IMR-90 (cell line): Measurements from ENCODE around the gene TSPAN3. TPM values are rescaled to one million over a fixed set of nuclear protein-coding genes. Genes with fewer than 3 reads are reported as not detected.

Source experiments
- polyA plus RNA-seq, 3 experiments: library from polyadenylated mRNA; depleted of rRNA; stranded (reverse); fragments of >200 nt; gene quantifications; 2 replicates each; pipeline ENCODE4 v1.2.3, GENCODE V29; 2012; ENCODE audit warnings: low replicate concordance in 1 of 3
- total RNA-seq: library from RNA; depleted of rRNA; stranded (reverse); fragments of >200 nt; gene quantifications from 2 replicates; pipeline ENCODE4 v1.2.3, GENCODE V29; 2012
- TF ChIP-seq, protein P1 (sequence below): fragments of 150-350 bp; IDR thresholded peaks from 2 replicates; pipeline ENCODE4 v1.6.1; 2017; ENCODE audit warnings: mild to moderate bottlenecking, antibody characterized with exemption, low read length, low read depth

Gene TSPAN3
- total and polyA plus RNA-seq, 2 of the 4 experiments (the other 2 are of a cell fraction) = 270 to 295 TPM

DNA sequence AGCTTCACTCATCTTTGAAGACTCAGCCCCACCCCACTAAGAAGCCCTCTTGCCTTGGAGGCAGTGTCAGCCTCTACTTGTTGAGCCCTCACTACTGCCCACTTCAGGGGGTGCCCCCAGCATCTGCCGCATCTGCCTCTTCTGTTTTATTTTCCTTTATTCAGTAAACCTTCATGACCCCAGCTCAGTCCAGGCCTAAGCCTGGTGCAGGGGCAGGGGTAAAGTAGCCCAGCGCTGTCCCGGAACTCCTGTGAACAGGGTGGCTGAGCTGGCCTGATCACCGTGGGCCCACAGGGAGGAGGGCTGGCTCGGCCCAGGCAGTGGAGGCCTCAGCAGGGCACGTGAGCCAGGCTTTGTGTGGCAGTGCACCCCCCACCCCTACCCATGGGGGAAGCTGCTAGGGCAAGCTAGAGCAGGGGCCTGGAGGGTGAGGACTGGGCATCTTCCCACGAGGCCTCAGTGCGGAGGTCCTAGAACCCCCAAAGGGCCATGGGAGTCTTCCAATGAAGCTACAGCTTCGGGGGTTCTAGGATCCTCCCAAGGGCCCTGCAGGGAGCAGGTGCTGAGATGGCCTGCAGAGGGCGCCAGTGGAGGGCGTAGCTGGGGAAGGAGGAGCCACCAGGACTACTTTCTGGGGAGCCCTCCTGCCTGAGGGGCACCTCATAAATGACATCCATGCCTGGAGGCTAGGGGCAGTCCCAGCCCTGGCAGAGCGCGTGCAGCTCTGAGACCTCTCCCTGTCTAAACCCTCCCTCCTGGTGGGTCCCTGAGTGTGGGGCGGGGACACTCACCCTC is 36.0 kb downstream of the TSPAN3 start (continued):
- TF ChIP-seq, protein P1, sequence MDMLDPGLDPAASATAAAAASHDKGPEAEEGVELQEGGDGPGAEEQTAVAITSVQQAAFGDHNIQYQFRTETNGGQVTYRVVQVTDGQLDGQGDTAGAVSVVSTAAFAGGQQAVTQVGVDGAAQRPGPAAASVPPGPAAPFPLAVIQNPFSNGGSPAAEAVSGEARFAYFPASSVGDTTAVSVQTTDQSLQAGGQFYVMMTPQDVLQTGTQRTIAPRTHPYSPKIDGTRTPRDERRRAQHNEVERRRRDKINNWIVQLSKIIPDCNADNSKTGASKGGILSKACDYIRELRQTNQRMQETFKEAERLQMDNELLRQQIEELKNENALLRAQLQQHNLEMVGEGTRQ = no peak
